NCI-H1436 (cell line): ENCODE results near the gene UGT2B15.
"Not testable (repeated sequence)": the region's sequence is repeated elsewhere in the genome, so short reads cannot be mapped to it uniquely, and the experiment has no call there.

ENCODE experiments used
- DNase-seq: peaks from one replicate; lab custom pipeline; 2025; lab: John Stamatoyannopoulos, UW

Gene UGT2B15

DNA sequence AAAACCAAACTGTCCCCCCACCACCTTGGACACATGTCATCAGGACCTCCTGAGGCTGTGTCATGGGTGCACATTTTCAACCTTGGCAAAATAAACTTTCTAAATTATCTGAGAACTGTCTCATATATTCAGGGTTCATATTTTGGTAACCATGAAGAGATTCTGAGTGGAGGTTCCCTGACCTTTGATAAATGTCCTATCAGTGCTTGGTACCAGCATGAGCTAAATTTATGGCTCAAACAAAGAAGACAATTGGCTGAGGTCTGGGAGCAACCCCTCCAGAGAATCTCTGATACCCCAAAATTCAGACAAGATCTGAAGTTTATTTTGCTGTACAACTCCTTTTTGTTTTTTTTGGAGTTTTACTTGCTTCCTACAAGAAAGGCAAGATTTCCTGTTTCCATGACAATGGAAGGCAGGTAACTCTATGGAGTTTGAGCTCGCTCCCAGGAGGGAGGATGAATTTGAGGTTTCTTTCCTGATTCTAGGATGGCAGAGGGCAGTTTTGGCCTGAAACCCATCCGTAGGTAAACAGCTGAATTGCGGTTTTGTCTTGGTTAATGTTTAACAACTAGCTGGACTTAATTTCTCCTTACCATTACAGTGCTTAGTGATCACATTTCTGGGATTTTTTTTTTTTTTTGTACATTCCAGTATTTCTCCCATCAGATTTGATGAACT, 14.5 kb downstream of the UGT2B15 start:
- no peak for DNase-seq

GRCh38 chr4:68654946-68655721, 15.3 kb downstream of the UGT2B15 start:
- no peak for DNase-seq

GRCh38 chr4:68651932-68652331, 18.5 kb downstream of the UGT2B15 start:
- DNase-seq = no peak

- no peak for DNase-seq
Observed at GRCh38 chr4:68630371-68630770, 40.1 kb downstream of the UGT2B15 start.

DNA sequence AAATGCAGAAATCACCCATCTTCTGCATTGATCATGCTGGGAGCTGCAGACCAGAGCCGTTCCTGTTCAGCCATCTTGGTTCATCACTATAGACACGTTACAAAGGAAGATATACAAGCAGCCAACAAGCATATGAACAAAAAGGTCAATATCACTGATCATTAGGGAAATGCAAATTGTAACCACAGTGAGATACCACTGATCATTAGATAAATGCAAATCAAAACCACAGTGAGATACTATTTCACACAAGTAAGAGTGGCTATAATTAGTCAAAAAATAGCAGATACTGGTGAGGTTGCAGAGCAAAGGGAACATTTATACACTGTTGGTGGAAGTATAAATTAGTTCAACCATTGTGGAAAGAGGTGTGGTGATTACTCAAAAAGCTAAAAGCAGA, 47.7 kb downstream of the UGT2B15 start:
- DNase-seq = not testable (repeated sequence)

DNA sequence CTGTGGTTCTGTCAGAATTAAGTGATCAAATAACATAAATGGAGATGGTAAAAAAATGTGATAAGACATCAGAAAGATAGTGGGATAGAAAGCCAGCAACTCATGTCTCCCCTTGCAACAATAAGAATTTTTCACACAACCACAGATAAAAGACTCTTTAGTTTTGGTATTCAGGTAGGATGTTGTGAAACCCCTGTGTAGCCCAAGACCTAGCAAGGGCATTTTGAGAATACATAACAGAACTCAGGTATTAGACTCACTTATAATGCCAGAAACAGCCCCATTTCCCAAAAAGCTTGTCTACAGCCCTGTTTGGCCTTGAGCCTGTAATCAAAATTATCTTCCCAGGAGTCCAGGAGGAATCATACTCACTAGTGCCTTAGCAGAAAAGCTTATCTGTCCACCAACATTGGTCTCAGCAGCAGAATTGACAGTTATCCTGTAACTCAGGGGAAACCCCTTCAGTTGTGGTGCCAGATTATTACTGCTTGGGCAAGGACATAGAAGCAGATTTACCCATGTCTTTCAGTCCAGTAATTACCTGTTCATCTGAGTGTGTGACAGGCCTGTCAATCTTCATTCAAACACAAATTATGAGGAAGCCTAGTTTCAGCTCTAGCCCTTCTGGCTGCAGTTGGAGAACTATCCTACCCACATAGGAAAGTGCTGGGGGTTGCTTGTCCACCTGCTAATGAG, 53.3 kb downstream of the UGT2B15 start:
- DNase-seq = no peak

DNA sequence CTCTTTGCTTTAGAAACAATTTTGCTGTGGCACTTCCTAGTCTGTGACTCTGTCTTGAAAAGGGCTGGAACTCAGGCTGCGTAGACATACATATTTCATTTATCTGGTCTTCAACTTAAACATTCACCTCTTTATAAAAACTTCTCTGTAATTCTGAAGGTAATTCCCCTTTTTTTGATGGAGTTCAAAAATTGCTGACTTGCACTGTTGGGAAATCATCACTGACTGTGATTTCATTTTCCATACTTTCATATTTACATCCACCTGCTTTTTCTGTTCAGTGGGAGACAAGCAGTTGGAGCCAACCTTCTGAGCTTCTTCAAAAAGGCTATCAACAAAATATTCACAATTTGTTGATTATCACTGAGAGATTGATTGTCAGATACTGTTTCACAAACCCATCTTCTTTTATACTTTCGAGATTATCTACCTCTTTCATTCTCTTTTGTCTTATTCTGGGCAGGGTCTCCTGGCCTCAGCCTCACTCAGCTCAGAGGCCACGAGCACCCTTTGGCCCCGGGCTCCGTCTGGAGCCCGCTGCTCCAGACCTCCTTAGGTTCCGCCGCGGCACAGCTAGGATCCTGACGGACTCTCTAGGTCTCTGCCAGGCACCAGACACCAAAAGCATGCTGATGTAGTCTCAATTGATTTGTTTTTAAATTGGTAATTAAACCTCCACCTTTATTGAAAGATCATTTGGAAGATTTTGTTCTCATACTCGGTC, 54.6 kb downstream of the UGT2B15 start:
- no peak for DNase-seq

GRCh38 chr4:68613752-68614151, 56.7 kb downstream of the UGT2B15 start:
- no peak for DNase-seq

- DNase-seq = no peak
Observed at GRCh38 chr4:68606240-68606639, 64.2 kb downstream of the UGT2B15 start.

GRCh38 chr4:68599150-68599549, 71.3 kb downstream of the UGT2B15 start:
- DNase-seq = no peak

GRCh38 chr4:68597482-68597881, 73.0 kb downstream of the UGT2B15 start:
- DNase-seq = no peak
